LNCaP clone FGC (cell line): Measurements from ENCODE around the gene GAS7.

Experiments used
- DNase-seq: peaks from one replicate; pipeline ENCODE4 v3.0.0-alpha.2; 2011; ENCODE audit warnings: low read depth
- H3K4me3 ChIP-seq: 2 replicates; pipeline ENCODE4 v1.5.1; 2011; ENCODE audit warnings: mild to moderate bottlenecking, low read depth, low read length, control low read depth
- CTCF ChIP-seq: IDR thresholded peaks from 2 replicates; pipeline ENCODE4 v1.5.1; 2012; ENCODE audit warnings: mild to moderate bottlenecking; ENCODE audit not compliant: control insufficient read depth, insufficient read depth; ENCODE audit errors: extremely low read depth

Gene GAS7

GRCh38 chr17:9895923-9896322 is 302.5 kb downstream of the GAS7 start:
- no peak overlapping the region for H3K4me3 ChIP-seq
- no peak for DNase-seq
- TF ChIP-seq CTCF, result no peak

- H3K4me3 ChIP-seq, result no peak overlapping the region
- no peak for DNase-seq
- TF ChIP-seq CTCF, result no peak
Measured at GRCh38 chr17:9894231-9894630, 304.2 kb downstream of the GAS7 start.

GRCh38 chr17:9893411-9894012 is 304.9 kb downstream of the GAS7 start:
- no peak for TF ChIP-seq CTCF
- H3K4me3 ChIP-seq, result no peak overlapping the region
- no peak for DNase-seq

- no peak overlapping the region for H3K4me3 ChIP-seq
- DNase-seq, result no peak
- TF ChIP-seq CTCF, result peak; percentile 42
Measured at GRCh38 chr17:9890124-9890523, 308.3 kb downstream of the GAS7 start.

- no peak overlapping the region for H3K4me3 ChIP-seq
- no peak for DNase-seq
- TF ChIP-seq CTCF, result no peak
Measured at GRCh38 chr17:9887508-9887907, 310.9 kb downstream of the GAS7 start.

- no peak overlapping the region for H3K4me3 ChIP-seq
- DNase-seq, result no peak
- no peak for TF ChIP-seq CTCF
Measured at GRCh38 chr17:9886141-9886930, 312.1 kb downstream of the GAS7 start.
